GM21723 (cell line): Measurements from ENCODE around the gene PAXX.
"Not testable (repeated sequence)": the region's sequence is repeated elsewhere in the genome, so short reads cannot be mapped to it uniquely, and the experiment has no call there.

Experiments used
- ATAC-seq: cut with Tn5 transposase; IDR thresholded peaks from one replicate; pipeline ENCODE4 v1.9.1; 2021; ENCODE audit warnings: mild to moderate bottlenecking, moderate library complexity; ENCODE audit not compliant: unreplicated experiment

Gene PAXX

GRCh38 chr9:136997830-136998234 lies 5.6 kb downstream of the PAXX start:
- no peak for ATAC-seq

GRCh38 chr9:137000177-137000930 lies 8.1 kb downstream of the PAXX start:
- ATAC-seq: peak; percentile 72

- ATAC-seq: no peak
Observed at GRCh38 chr9:137001857-137002645, 9.8 kb downstream of the PAXX start.

- no peak for ATAC-seq
Observed at GRCh38 chr9:137002646-137003041, 10.4 kb downstream of the PAXX start.

- not testable (repeated sequence) for ATAC-seq
Observed at GRCh38 chr9:137004285-137004684, 12.1 kb downstream of the PAXX start.

- ATAC-seq: no peak
Observed at GRCh38 chr9:137006116-137007003, 14.1 kb downstream of the PAXX start.

- ATAC-seq: no peak
Observed at GRCh38 chr9:137007108-137007815, 15.0 kb downstream of the PAXX start.

- ATAC-seq: no peak
Observed at GRCh38 chr9:137007816-137008270, 15.6 kb downstream of the PAXX start.

GRCh38 chr9:137008312-137008711 lies 16.1 kb downstream of the PAXX start:
- no peak for ATAC-seq

GRCh38 chr9:137009217-137009616 lies 17.0 kb downstream of the PAXX start:
- no peak for ATAC-seq

GRCh38 chr9:137009938-137010732 lies 17.9 kb downstream of the PAXX start:
- ATAC-seq: no peak

GRCh38 chr9:137011156-137011555 lies 18.9 kb downstream of the PAXX start:
- no peak for ATAC-seq

GRCh38 chr9:137011907-137012675 lies 19.9 kb downstream of the PAXX start:
- ATAC-seq: no peak

GRCh38 chr9:137012694-137013570 lies 20.7 kb downstream of the PAXX start:
- ATAC-seq: no peak

- no peak for ATAC-seq
Observed at GRCh38 chr9:137013571-137013940, 21.3 kb downstream of the PAXX start.

GRCh38 chr9:137014166-137014565 lies 21.9 kb downstream of the PAXX start:
- no peak for ATAC-seq

- no peak for ATAC-seq
Observed at GRCh38 chr9:137014776-137015539, 22.7 kb downstream of the PAXX start.
